22Rv1 (cell line): ENCODE results near the gene PPAN.

Source experiments
- CTCF ChIP-seq: fragments of 450-650 bp; IDR thresholded peaks from 2 replicates; pipeline ENCODE4 v1.5.1; 2017; ENCODE audit warnings: mild to moderate bottlenecking
- ZFX ChIP-seq: fragments of 450-650 bp; IDR thresholded peaks from 2 replicates; pipeline ENCODE4 v1.6.1; 2017; ENCODE audit warnings: antibody characterized with exemption, borderline replicate concordance

- no peak for TF ChIP-seq CTCF
- TF ChIP-seq ZFX: no peak
These were observed 14.5 kb downstream of the PPAN start for GRCh38 chr19:10120538-10121189.
